HCT116 (cell line): Measurements from ENCODE around the gene TMEM254.
"Not testable (repeated sequence)": the region's sequence is repeated elsewhere in the genome, so short reads cannot be mapped to it uniquely, and the experiment has no call there.

Experiments
- CEBPB ChIP-seq: IDR thresholded peaks from 2 replicates; pipeline ENCODE4 v1.6.1; 2012; ENCODE audit warnings: low read depth
- EZH2 ChIP-seq: fragments of 200-600 bp; sonication (generic); IDR thresholded peaks from 2 replicates; pipeline ENCODE4 v1.6.1; 2017; ENCODE audit warnings: antibody characterized with exemption, mixed run types
- POLR2A ChIP-seq: IDR thresholded peaks from 2 replicates; pipeline ENCODE4 v1.7.0; 2011; ENCODE audit warnings: borderline replicate concordance; ENCODE audit not compliant: insufficient read depth, insufficient read length; ENCODE audit errors: extremely low read depth
- POLR2AphosphoS5 ChIP-seq: IDR thresholded peaks from 2 replicates; pipeline ENCODE4 v1.6.1; 2011; ENCODE audit warnings: mild to moderate bottlenecking, low read depth, low read length, moderate library complexity
- REST ChIP-seq: IDR thresholded peaks from 2 replicates; pipeline ENCODE4 v1.6.1; 2012; ENCODE audit warnings: low read depth
- YY1 ChIP-seq: IDR thresholded peaks from 2 replicates; pipeline ENCODE4 v1.6.1; 2011; ENCODE audit warnings: low read length, low read depth, moderate library complexity, mild to moderate bottlenecking; ENCODE audit not compliant: insufficient replicate concordance; ENCODE audit errors: extremely low read depth
- ZBTB33 ChIP-seq: IDR thresholded peaks from 2 replicates; pipeline ENCODE4 v1.6.1; 2011; ENCODE audit warnings: mild to moderate bottlenecking, low read length, moderate library complexity; ENCODE audit not compliant: insufficient replicate concordance; ENCODE audit errors: extremely low read depth
- ZNF274 ChIP-seq: fragments of 200-500 bp; sonication (Bioruptor generic); IDR thresholded peaks from 2 replicates; pipeline ENCODE4 v1.6.1; 2014; ENCODE audit warnings: mild to moderate bottlenecking, low read depth, low read length, inconsistent platforms
- TF ChIP-seq, protein P1 (sequence below), 3 experiments: fragments of 200-600 bp in 1 of 3; sonication (generic) in 1 of 3; IDR thresholded peaks in 2 of 3; conservative IDR thresholded peaks in 1 of 3; 2 replicates each; pipeline ENCODE4 v1.5.1; 2012 to 2017; ENCODE audit warnings: low read depth in 2 of 3, low read length in 2 of 3, antibody characterized with exemption in 1 of 3, borderline replicate concordance in 1 of 3, control low read depth in 1 of 3, mild to moderate bottlenecking in 1 of 3, mixed read lengths in 1 of 3, mixed run types in 1 of 3, moderate library complexity in 1 of 3; ENCODE audit not compliant: insufficient read depth in 1 of 3
- TF ChIP-seq, protein P2 (sequence below): IDR thresholded peaks from 2 replicates; pipeline ENCODE4 v1.6.1; 2012
- TF ChIP-seq, protein P3 (sequence below): IDR thresholded peaks from 2 replicates; pipeline ENCODE4 v1.6.1; 2012

GRCh38 chr10:80034766-80035165, 43.7 kb upstream of the TMEM254 start:
- TF ChIP-seq, protein P1, sequence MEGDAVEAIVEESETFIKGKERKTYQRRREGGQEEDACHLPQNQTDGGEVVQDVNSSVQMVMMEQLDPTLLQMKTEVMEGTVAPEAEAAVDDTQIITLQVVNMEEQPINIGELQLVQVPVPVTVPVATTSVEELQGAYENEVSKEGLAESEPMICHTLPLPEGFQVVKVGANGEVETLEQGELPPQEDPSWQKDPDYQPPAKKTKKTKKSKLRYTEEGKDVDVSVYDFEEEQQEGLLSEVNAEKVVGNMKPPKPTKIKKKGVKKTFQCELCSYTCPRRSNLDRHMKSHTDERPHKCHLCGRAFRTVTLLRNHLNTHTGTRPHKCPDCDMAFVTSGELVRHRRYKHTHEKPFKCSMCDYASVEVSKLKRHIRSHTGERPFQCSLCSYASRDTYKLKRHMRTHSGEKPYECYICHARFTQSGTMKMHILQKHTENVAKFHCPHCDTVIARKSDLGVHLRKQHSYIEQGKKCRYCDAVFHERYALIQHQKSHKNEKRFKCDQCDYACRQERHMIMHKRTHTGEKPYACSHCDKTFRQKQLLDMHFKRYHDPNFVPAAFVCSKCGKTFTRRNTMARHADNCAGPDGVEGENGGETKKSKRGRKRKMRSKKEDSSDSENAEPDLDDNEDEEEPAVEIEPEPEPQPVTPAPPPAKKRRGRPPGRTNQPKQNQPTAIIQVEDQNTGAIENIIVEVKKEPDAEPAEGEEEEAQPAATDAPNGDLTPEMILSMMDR (IDR thresholded peaks at IDR 0.05 in 2 of 3, conservative IDR thresholded peaks at IDR 0.05 in 1 of 3; ENCODE audit: borderline replicate concordance in 1 of 3, insufficient read depth in 1 of 3, low read depth in 2 of 3, low read length in 2 of 3), result not testable (repeated sequence)
- not testable (repeated sequence) for TF ChIP-seq CEBPB, EZH2, POLR2A, ZBTB33, REST, POLR2AphosphoS5, ZNF274, YY1
- TF ChIP-seq, protein P2, sequence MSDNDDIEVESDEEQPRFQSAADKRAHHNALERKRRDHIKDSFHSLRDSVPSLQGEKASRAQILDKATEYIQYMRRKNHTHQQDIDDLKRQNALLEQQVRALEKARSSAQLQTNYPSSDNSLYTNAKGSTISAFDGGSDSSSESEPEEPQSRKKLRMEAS, result not testable (repeated sequence)
- TF ChIP-seq, protein P3, sequence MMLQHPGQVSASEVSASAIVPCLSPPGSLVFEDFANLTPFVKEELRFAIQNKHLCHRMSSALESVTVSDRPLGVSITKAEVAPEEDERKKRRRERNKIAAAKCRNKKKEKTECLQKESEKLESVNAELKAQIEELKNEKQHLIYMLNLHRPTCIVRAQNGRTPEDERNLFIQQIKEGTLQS, result not testable (repeated sequence)
